ENCODE measurements around the gene STARD6. TPM values are rescaled to one million over a fixed set of nuclear protein-coding genes. Genes with fewer than 3 reads are reported as not detected.

Gene STARD6
- total RNA-seq = not detected

DNA sequence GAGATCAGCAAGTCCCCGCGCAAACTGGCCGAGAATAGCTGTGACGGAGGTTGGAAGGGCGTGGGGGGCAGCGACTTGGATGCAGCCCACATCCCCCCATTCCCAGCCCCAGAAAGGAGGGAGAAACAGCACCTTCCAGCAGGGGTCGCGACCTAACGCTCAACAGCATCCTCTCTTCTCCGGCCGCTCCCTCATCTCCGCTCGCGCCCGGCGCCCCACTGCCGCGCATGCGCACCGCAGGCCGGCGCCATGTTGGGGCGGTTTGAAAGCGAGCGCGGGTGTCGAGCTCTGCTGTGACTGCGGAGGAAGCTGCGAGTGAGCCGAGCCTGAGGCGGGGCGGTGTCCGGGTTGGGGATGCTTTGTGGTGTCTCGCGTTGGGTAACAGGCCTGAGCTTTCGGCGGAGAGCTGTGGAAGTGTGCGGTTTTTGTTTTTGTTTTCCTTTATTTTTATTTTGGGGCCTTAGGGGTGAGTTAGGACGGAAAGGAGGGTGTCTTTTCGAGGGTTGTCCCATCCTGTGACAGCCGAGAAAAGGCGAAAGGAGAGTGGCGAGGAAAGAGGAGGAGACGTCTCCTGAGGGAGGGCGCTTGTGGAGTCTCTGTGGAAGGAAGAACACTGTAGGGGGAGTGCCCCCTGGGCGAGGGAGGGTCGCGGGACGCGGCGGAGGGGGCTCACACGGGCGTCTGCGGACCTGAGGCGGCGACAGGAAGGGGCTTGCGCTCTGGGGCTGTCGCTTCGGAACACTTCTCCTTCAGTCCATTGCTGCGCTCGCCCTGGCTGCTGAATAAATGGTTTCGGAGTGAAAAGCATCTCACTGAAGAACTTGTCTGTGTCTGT, at the start of gene STARD6, which contains the start of gene C18orf54:
Gene STARD6, minus strand, starts transcription at position 199 of the 835 bp plus-strand sequence. CDS start 3,285 bp downstream, outside the sequence.
Gene C18orf54, plus strand, starts transcription at position 247 of the 835 bp plus-strand sequence. CDS start 2,667 bp downstream, outside the sequence.
- Histone ChIP-seq H3K4me1 (peaks cover 4 to 16% (median 9%) of the 10 kb centered on the region in 4 donors), H3K27ac (peak within 1 kb of the TSS; percentile 45 to 87 (median 81)), H3K36me3 (no peaks in the 10 kb centered on the region), H3K27me3 (no peaks in the 10 kb centered on the region), H3K9me3 (no peaks in the 10 kb centered on the region), H3K4me3 (peak within 1 kb of the TSS; percentile 70 to 89 (median 81))
- TF ChIP-seq POLR2AphosphoS5 (IDR thresholded peaks at IDR 0.05) (peak in 1 of 2 donors; percentile 73), POLR2A (IDR thresholded peaks at IDR 0.05) (peak in 2 of 4 donors; percentile 45 to 67), CTCF (IDR thresholded peaks at IDR 0.05) (peak; percentile 25 to 53 (median 39)), EP300 (IDR thresholded peaks at IDR 0.05) (no peak)
- peak; percentile 95 to 99 for ATAC-seq (ENCODE audit: low FRiP score in 2 of 2)
- DNase-seq = peak; percentile 88 to 96
- 0% methylated on average over 33 to 49 of the region's 62 CpGs for WGBS, 2 donors

- no peaks in the 10 kb centered on the region for H3K4me1 ChIP-seq
- no peak for DNase-seq
- H3K27ac ChIP-seq = no peak overlapping the region
- no peaks in the 10 kb centered on the region for H3K27me3 ChIP-seq
- no peak overlapping the region for H3K4me3 ChIP-seq
- no peak for TF ChIP-seq CTCF (IDR thresholded peaks at IDR 0.05)
- no peak for TF ChIP-seq EP300 (IDR thresholded peaks at IDR 0.05)
- no peak for ATAC-seq (ENCODE audit: low FRiP score in 2 of 2)
- no peaks in the 10 kb centered on the region for H3K9me3 ChIP-seq
- no peaks in the 10 kb centered on the region for H3K36me3 ChIP-seq
These were observed 47.6 kb upstream of the STARD6 start for GRCh38 chr18:54405290-54405689.

- Histone ChIP-seq H3K27me3 (no peaks in the 10 kb centered on the region), H3K27ac (no peak overlapping the region), H3K9me3 (no peaks in the 10 kb centered on the region), H3K4me3 (no peak overlapping the region), H3K36me3 (no peaks in the 10 kb centered on the region), H3K4me1 (no peaks in the 10 kb centered on the region)
- no peak for DNase-seq
- TF ChIP-seq CTCF (IDR thresholded peaks at IDR 0.05) (no peak), POLR2AphosphoS5 (IDR thresholded peaks at IDR 0.05) (no peak), POLR2A (IDR thresholded peaks at IDR 0.05) (no peak), EP300 (IDR thresholded peaks at IDR 0.05) (no peak)
- WGBS, 2 donors = 74 to 76% methylated on average over 1 of the region's 1 CpG
- no peak for ATAC-seq (ENCODE audit: low FRiP score in 2 of 2)
These were observed 39.1 kb upstream of the STARD6 start for GRCh38 chr18:54396760-54397159.

GRCh38 chr18:54393648-54394294, 36.1 kb upstream of the STARD6 start:
- 68 to 77% methylated on average over 1 of the region's 1 CpG for WGBS, 2 donors
- Histone ChIP-seq H3K4me1 (no peaks in the 10 kb centered on the region), H3K4me3 (no peak overlapping the region)

More at GRCh38 chr18:54393648-54394294, 36.1 kb upstream of the STARD6 start:
- TF ChIP-seq POLR2A (IDR thresholded peaks at IDR 0.05) = no peak
- TF ChIP-seq CTCF (IDR thresholded peaks at IDR 0.05) = no peak
- TF ChIP-seq EP300 (IDR thresholded peaks at IDR 0.05) = no peak
- Histone ChIP-seq H3K27me3 (no peaks in the 10 kb centered on the region), H3K9me3 (no peaks in the 10 kb centered on the region), H3K36me3 (no peaks in the 10 kb centered on the region), H3K27ac (no peak overlapping the region)
- DNase-seq (no peak), ATAC-seq (ENCODE audit: low FRiP score in 2 of 2) (no peak)

Data from upper lobe of left lung (tissue), 6 donors.